ENCODE results near the gene CCHCR1.

GRCh38 chr6:31092769-31093505 lies 64.7 kb downstream of the CCHCR1 start:
- TF ChIP-seq POLR2A (IDR thresholded peaks at IDR 0.05; ENCODE audit: low read depth, low read length) (no peak), POLR2AphosphoS5 (IDR thresholded peaks at IDR 0.05; ENCODE audit: low read depth, low read length) (no peak)
